Measurements from ENCODE around the gene LEP.

LEP gene

DNA sequence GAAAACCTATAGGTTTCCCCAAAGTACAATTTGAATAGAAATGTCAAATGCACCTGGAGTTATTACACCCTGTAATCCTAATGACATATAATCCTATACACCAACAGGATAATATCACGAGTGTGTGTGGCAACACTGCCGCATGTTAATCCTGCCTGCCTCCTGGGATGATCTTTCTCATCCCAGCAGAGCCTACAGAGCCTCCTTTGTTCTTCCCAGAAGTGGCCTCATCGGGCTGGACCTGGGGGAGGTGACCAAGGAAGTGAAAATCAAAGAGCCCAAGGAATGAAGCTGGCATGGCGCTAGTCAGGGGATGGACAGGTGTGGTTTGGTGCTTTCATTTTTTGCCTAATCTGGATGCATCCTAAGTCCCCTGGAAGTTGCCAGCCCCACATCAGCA is 29.5 kb upstream of the LEP start:
- DNase-seq: no peak

DNA sequence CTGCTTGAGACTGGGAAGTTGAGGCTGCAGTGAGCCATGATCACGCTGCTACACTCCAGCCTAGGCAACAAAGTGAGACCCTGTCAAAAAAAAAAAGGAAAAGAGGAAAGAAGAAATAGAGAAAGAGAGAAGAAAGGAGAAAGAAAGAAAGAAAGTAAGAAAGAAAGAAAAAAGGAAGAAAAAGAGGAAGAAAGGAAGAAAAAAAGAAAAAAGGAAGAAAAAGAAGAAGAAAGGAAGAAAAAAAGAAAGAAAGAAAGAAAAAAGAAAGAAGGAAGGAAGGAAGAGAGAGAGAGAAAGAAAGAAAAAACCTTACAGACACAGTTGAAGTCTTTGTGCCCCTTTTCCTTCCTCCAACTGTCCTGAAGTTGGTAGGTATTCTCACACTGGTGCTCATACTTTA is 26.6 kb upstream of the LEP start:
- no peak for DNase-seq

DNA sequence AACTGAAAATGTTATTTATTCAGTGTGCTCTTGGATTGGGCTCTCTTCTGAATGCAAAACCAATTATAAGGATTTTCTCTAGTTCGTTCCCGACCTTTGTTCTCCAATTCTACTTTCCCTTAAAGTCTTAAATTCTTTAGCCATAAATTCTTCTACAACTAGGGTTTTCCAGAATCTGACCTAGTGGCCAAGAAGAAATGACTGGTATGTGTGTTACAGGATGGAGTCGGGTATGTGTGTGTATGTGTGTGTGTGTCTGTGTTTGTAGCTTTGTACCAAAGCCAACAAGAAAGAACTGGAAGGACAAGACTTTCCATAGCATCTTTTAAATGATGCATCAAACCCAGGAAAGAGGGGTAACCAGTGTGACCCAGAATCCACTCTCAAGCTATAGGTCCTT is 25.8 kb upstream of the LEP start:
- no peak for DNase-seq

DNA sequence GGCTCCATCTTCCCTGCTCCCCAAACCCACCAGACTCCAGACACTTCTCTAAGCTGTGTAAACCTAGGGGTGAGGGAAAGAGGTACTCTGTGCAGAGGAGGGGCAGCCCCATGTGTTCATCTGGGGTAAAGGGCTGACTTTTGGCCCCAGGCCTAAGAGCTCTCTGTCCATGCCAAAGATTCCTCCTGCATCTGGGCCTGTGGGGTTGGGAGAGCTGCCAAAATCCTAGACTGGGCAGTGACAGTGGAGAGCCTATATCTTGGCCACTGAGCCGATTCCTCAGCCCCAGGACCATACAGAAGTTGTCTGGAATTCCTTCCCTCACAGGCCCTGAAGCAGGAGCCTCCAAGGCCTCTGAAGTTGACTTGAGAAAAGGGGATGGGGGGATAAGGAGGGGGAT is 25.3 kb upstream of the LEP start:
- no peak for DNase-seq

DNA sequence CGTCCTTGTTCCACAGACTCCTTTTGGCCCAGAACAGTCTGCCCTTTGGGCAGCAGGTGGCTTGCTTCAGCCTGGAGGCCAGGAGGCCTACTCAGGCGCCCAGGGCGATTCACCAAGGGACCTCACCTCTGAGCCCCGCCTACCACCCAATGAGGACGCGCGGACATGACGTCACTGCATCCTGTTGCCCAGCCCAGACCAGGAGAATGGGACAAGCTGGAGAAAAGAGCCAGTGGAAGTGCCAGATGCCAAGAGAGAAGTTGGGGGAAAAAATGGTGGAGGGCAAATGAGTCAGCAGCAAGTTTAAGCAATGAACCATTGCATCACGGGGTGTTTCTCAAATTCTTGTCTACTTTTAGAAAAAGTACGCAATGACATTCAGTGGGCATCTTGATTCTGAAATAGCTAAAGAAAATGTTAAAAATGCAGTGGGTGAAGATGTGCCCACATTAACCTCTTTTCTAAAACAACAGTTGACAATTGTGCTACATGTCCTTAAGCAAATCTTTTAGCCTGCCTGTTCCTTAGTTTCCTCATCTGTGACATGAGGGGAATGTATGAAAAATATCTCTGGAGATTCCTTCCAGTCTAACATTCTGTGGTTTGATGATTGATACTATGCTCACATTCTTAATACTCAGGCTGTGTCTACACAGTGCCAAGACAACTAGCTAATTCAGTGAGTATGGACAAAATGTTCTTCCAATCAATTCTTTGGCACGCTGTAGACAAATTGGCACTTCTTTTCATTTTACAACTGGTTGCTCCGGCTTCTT is 23.9 kb upstream of the LEP start:
- peak; percentile 12 for DNase-seq

DNA sequence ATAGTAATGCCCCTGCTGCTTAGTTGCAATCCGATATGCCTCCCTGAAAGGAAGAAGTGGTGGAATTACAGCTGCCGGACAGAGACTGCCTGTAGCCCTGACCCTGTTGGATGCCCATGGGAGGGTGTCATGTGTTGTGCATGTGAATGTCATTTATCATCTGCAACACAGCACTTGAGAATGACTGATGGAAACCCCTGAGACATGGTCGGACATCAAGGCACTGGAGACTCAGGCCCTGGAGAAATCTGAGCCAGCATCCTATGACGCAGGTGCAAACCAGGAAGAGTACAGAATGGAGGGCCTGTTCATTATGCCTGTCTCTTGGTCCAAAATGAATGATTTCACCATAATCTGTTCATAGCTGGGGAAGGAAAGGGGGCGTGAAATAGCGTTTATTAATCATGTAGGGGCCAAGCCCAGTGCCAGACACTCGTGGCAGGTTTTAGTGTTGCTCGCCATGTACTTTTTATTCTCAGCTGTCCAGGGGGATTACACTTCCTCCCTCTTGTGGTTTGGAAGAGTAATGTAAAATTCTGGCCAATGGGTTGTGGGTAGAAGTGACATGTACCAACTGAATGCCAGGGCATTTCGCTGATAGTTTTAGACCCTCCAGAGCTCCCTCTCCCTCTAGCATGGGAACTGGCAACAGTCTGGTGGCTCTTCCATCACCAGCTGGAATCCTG is 23.0 kb upstream of the LEP start:
- no peak for DNase-seq

DNA sequence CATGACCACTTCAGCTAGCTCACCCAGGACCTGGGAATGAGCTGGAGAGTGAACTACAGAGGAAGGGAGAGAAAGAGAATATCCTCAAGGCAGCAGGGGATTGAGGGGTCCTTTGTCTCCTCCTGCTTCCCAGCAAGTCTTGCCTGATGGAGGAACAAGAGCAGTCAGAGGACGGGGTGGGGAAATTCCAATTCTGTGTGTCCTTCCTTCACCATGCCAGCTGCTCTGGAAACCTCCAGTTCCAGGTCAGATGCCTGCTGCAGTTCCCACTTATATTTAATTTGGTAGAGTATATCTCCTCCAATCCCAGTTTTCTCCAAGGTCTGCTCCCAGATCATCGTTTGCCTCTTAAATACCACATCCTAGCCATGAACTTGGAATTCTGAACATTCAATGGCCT is 21.4 kb upstream of the LEP start:
- DNase-seq: no peak

DNA sequence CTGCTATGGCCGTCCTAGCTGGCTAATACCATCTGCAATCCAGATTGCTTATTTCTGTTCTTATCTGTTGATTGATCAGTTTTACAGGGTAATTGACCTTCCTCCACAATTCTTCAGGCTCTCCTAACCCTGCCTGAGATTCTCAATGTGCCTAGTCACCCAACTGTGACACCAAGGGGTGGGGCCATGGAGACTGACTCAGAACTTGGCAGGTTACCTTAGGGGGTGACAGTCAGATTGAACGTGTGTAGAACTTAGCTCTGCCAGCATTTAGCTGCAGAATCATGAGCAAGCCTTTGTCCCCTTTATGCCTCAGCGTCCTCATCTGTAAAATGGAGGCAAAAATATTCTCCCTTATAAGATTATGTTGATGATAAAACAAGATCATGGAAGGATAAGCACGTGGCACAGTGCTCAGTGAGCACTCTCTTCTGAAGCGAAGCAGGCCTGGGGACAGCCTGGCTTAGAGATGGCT is 19.1 kb upstream of the LEP start:
- DNase-seq: peak; percentile 43

DNA sequence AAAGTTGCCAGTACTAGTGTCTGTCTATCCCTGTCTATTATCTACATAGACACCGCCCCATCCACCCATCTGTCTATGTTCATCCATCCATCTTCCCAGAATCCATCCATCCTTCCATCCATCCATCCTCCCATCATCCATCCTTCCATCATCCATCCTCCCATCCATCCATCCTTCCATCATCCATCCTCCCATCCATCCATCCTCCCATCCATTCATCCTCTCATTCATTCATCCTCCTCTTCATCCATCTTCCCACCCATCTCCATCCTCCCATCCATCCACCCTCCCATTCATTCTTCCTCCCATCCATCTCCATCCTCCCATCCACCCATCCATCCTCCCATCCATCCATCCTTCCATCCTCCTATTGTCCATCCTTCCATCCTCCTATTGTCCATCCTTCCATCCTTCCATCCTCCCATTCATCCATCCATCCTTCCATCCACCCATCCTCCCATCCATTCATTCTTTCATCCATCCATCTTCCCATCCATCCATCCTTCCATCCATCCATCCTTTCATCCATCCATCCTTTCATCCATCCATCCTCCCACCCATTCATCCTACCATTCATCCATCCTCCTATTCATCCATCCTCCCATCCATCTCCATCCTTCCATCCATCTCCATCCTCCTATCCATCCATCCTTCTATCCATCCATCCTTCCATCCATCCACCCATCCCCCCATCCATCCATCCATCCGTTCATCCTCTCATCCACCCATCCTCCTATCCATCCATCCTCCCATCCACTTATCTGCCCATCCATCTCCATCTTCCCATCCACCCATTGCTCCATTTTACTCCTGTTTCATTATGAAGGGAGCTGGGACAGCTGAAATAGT is 14.7 kb upstream of the LEP start:
- no peak for DNase-seq

DNA sequence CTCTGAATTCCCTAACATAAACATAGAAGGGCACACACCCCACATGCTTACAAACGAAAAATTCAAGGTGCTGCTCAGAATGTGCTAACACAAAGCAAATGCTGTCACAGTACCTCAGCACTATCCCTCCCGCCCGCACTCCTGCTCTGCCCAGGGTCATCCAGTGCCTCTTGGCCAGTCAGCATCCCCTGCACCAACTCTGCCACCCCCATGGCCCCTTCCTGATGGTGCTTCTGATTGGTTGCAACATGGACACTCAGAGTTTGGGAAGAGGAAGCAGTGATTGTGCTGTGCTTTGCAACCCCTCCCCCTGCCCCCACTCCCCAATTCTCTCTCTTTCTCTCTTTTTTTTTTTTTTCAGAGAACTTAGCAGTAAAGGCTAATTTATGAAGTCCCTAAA is 13.8 kb upstream of the LEP start:
- DNase-seq: no peak

DNA sequence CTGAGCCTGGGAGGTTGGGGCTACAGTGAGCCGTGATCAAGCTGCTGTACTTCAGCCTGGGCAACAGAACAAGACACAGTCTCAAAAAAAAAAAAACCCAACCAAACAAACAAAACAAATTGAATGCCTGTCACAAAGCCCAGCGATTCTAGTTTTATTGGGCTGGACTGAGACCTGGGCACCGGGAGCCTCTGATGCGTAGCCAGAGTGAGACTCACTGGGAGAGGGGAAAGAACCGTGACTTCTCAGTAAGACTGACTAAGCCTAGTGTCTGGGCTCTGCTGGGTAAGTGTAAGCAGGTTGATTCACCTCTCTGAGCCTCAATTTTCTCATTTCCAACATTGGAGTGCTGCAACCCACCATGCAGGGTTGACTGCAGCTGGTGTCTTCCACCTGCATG is 10.1 kb upstream of the LEP start:
- no peak for DNase-seq

DNA sequence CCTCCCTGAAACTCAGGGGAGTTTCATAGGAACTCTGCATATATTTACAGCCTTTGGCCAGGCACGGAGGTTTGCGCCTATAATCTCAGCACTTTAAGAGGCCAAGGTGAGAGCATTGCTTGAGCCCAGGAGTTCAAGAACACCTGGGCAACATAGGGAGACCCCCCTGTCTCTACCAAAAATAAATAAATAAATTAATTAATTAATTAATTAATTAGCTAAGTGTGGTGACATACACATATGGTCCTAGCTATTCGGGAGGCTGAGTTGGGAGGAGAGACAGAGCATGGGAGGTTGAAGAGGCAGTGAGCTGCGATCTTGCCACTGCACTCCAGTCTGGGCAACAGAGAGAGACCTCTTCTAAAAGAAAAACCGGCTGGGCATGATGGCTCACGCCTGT is 9.4 kb upstream of the LEP start:
- no peak for DNase-seq

DNA sequence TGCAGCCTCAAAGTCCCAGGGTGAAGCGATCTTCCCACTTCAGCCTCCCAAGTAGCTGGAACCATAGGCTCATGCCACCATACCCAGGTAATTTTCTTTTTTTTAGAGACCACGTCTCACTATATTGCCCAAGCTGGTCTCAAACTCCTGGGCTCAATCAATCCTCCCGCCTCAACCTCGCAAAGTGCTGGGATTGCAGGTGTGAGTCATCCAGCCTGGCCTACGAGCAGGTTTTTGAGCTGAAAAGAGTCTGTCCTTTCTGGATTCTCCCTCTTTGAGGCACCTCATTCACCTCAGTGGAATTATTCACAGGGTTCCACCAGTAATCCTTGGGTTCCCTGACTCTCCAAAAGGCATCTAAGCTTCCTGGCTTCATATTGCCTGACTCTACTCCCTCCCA is 7.6 kb upstream of the LEP start:
- no peak for DNase-seq

DNA sequence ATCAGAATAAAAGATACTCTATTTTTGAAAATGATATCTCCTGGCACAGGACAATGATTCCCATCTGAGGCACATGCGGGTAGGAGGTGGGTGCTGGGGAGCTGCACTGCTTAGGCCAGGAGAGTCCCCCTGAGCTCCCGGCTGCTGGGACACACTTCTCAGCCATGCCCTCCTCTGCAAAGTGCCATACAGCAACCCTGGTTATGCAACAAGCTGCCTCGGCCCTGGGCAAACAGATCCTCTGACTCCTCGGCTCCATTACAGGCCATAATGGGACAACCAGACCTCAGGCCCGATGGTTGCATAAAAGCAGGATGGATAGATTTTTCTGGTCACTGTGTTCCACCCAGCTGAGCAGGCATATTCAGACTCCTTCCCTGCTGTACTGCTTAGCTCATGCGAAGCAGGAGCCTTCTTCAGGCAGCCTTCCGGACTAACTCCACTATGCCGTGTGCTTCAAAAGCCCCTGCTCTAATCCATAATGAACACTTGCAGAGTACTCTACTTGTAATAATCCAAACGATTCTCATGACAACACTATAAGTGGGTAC is 6.5 kb upstream of the LEP start:
- no peak for DNase-seq

DNA sequence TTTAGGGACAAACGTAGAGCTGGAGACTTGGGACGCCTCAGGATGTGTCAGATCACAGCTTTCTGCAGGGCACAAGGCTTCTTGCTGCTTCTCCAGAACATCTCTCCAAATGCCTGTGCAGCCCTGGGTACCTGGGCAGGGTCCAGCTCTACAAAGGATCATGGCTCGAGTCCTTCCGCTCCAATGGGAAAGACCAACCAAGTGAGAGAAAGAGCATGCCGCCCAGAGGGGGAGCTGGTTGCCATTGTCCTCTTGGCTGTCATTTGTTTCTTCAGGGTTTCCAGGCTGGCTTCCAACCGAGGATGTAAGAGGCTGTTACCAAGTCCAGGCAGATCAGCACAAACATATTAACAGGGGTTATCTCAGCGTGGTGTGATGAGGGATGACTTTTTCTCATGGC is 5.6 kb upstream of the LEP start:
- no peak for DNase-seq

DNA sequence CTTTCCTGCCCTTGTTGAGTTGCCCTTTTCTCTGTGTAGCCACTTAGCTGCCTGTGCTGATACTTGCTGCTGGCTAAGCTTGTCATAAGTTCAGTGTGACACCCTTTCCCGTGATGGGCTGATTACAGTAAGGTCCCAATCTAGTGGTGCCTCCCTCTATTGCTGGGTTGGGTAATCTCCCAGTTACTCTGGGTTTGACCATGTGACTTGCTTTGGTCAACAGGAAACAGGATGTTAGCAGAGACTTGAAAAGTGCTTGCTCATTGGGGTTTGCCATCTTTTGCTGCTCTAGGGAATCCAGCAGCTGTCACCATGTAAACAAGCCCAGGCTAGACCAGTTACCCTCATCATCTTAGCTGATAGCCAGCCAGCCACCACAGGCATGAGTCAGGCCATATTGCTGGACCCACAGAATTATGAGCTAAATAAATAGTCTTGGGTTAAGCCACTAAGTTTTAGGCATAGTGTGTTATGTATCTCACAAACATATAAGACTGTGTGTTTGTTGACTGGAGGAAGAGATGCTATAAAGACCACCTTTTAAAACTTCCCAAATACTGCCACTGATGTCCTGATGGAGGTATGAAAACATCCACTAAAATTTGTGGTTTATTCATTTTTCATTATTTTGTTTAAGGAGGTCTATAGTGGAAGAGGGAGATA is 4.0 kb upstream of the LEP start:
- peak; percentile 91 for DNase-seq

DNA sequence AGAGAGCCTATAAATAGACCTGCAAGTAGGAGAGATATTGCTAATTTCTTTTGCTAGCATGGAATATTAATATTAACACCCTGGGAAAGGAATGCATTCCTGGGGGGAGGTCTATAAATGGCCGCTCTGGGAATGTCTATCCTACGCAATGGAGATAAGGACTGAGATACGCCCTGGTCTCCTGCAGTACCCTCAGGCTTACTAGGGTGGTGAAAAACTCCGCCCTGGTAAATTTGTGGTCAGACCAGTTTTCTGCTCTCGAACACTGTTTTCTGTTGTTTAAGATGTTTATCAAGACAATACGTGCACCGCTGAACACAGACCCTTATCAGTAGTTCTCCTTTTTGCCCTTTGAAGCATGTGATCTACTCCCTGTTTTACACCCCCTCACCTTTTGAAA is 1.9 kb upstream of the LEP start:
- DNase-seq: peak; percentile 16

DNA sequence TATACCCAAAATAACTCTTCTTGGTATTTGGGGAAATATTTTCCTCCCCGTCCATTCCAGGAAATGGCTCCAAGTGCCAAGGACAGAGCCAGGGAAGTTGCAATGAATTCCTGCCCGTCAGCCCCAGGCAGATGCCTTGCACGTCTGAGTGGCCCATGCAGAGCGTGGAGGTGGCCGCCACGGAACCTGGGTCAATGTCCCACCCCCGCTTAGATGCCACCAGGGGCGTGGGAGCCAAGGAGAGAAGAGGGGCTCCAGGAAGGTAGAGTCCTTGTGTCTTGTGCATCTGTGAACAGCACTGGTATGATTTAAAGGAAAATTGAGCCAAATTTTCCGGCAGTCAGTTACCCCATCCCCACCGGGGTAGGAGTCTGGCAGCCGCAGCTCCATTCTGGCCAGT is 1.6 kb downstream of the LEP start:
- DNase-seq: no peak

DNA sequence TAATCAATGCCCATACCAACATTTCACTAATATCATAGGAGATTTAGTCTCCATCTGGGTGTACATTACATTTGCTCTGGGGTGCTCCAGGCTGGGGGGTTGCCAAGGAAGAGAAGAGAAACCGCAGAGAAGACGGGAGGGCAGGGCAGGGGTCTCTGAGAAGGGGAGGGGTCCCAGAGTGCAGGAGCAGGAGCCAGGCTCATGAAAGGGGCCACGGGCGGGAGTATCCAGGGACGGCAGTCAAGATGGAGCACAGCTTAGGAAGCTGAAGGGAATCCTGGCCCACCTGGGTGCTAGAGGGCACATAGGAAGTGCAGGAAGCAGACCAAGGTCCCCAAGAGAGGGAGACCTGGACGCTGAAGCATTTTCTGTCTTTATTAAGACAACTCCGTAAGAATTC is 2.2 kb downstream of the LEP start:
- DNase-seq: no peak

DNA sequence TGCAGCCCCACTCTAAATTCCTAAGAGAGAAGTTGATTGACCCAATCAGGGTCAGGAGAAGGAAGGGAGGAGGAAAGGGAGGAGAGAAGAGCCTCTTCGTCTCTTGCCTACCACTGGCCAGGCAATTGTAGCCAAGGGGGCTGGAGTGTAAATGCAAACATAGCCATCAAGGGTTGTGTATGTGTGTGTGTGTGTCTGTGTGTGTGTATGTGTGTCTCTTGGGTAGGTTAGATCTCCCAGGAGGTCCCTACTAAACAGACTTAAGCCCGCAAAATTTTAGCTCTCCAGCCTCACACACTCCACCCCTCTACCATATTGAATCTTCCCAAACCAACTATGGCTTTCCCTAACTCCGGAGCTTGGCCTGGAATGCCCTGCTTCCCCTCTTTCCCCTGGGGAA is 3.8 kb downstream of the LEP start:
- no peak for DNase-seq

DNA sequence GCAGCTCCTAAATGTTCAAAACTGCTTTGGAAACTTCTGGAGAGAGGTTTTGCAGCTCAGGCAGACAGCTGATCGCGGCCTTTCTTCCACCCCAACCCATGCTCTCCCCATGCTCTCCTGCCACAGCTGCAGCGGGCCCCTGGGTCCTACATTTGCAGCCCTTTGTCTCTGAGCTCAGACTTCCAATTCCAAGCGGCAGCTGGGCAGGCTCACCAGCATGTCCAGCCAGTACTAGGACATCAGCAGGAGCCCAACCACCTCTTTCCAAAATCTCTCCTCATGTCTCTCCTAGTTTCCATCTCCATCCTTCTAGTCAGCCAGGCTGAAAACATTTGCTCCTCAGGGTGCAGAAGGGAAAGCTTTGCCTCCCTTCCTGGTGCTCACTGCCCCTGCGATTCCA is 6.0 kb downstream of the LEP start:
- DNase-seq: no peak

DNA sequence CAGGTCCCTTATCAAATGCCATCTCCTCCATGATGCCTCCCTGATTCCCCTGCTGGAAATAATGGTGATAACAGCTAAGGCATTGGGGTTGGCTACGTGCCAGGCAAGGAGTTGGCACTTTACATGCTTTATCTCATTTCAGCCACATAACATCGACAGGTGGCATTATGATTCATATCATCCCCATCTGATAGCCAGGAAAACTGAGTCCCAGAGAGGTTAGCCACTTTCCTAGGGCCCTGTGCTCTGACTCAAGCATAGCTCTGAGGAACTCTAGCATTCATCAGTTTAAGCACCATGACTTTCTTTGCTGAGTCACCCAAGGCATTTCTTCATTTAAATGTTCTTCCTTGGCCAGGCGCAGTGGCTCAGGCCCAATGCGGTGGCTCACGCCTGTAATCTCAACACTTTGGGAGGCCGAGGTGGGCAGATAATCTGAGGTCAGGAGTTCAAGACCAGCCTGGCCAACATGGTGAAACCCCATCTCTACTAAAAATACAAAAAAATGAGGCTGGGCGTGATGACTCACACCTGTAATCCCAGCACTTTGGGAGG is 6.6 kb downstream of the LEP start:
- peak; percentile 33 for DNase-seq

DNA sequence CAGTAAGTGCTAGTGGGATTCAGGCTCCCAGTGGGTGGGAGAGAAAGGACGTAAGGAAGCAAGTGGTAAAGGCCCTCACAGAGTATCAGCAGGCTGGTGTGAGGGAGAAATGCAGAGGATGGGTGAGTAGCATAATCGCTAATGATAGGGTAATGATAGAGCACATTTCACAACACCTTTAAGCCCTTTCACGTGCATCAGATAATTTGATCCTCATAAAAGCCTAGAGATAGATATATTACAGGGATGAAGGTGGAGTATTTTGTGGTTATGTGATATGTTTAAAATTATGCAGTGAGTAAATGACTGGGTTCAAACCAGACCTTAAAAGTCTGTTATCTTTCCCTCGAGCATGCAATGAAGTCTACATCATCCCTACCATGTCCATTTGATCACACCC is 10.3 kb downstream of the LEP start:
- no peak for DNase-seq

Measured in hematopoietic multipotent progenitor cell treated with erythropoietin and hydrocortisone succinate and interleukin-3 and kit ligand, for 8 days (in vitro differentiated cells).